K562 (cell line): Measurements from ENCODE around the gene TTC21A. TPM values are rescaled to one million over a fixed set of nuclear protein-coding genes. Genes with fewer than 3 reads are reported as not detected.

ENCODE experiments used
- ATAC-seq: fragments of 200-7000 bp; cut with Tn5 transposase; 3 replicates; pipeline ENCODE4 v1.9.1; 2020; ENCODE audit warnings: moderate library complexity
- BruUV-seq: library from RNA; stranded (reverse); fragments of 400-500 nt; replicated peaks from 2 replicates; lab custom pipeline; 2021; lab: Mats Ljungman, UMichigan
- CTCF ChIA-PET: fragments of 300-600 bp; formaldehyde crosslinking; extraction: SDS; loops from one replicate; lab custom pipeline; 2021; ENCODE audit warnings: low intra/inter-chr PET ratio; lab: Yijun Ruan, JAX
- POLR2A ChIA-PET: fragments of 300-600, 350-650 bp; sonication (Branson Sonifier 250); formaldehyde crosslinking; extraction: SDS; loops from one replicate; lab custom pipeline; 2021; ENCODE audit warnings: antibody characterized with exemption, inconsistent platforms; lab: Yijun Ruan, JAX
- DNase-seq, 4 experiments: peaks; one replicate each; pipeline versions ENCODE4 v3.0.0 to v3.0.0-alpha.2; 2011 to 2018; ENCODE audit warnings: low spot score in 3 of 4, mixed read lengths in 3 of 4; ENCODE audit errors: extremely low read depth in 1 of 4
- FAIRE-seq: peaks from 2 replicates; lab custom pipeline; 2011; peaks lifted over from hg19 to GRCh38; lab: Jason Lieb, UNC
- H2AFZ ChIP-seq: 2 replicates; pipeline ENCODE4 v1.6.0; 2011; ENCODE audit warnings: low read depth, low read length, control low read depth, inconsistent platforms
- H3K27ac ChIP-seq: fragments of 200-600 bp; 3 replicates; pipeline ENCODE4 v1.8.0; 2011; ENCODE audit warnings: low read depth, mild to moderate bottlenecking, control low read depth, inconsistent platforms, low read length, moderate library complexity, mixed read lengths; ENCODE audit errors: extremely low read depth
- H3K27me3 ChIP-seq, 2 experiments: fragments of 300-600 bp in 1 of 2; 2 replicates in 1 of 2; 3 replicates in 1 of 2; pipeline versions ENCODE4 v1.6.0 to v1.8.0; 2011; ENCODE audit warnings: inconsistent platforms in 2 of 2, low read length in 2 of 2, mild to moderate bottlenecking in 1 of 2, mixed read lengths in 1 of 2, moderate library complexity in 1 of 2; ENCODE audit not compliant: control insufficient read depth in 2 of 2, insufficient read depth in 2 of 2
- H3K36me3 ChIP-seq: fragments of 300-600 bp; 3 replicates; pipeline ENCODE4 v1.8.0; 2011; ENCODE audit warnings: mild to moderate bottlenecking, low read length, inconsistent platforms; ENCODE audit not compliant: control insufficient read depth, insufficient read depth
- H3K4me1 ChIP-seq, 2 experiments: fragments of 200-600 bp in 1 of 2; replicated peaks in 1 of 2; 2 replicates in 1 of 2; 3 replicates in 1 of 2; pipeline versions ENCODE4 v1.5.1 to v1.8.0; 2011; ENCODE audit warnings: inconsistent platforms in 2 of 2, low read length in 2 of 2, mild to moderate bottlenecking in 1 of 2, mixed read lengths in 1 of 2, moderate library complexity in 1 of 2; ENCODE audit not compliant: control insufficient read depth in 2 of 2, insufficient read depth in 2 of 2
- H3K4me2 ChIP-seq: 2 replicates; pipeline ENCODE4 v1.6.1; 2011; ENCODE audit warnings: low read length, control low read depth, inconsistent platforms, mixed read lengths; ENCODE audit not compliant: insufficient read depth
- H3K4me3 ChIP-seq: fragments of 200-600 bp; sonication (generic), shearing (Covaris generic); 2 replicates; pipeline ENCODE4 v1.5.1; 2016; ENCODE audit warnings: control low read depth, inconsistent platforms
- H3K79me2 ChIP-seq: fragments of 200-600 bp; 3 replicates; pipeline ENCODE4 v1.8.0; 2011; ENCODE audit warnings: low read length, inconsistent platforms; ENCODE audit not compliant: control insufficient read depth, insufficient read depth
- H3K9ac ChIP-seq, 2 experiments: 2 replicates each; pipeline versions ENCODE4 v1.6.0 to v1.6.1; 2011; ENCODE audit warnings: low read depth in 2 of 2, low read length in 2 of 2, control low read depth in 1 of 2, inconsistent platforms in 1 of 2, mild to moderate bottlenecking in 1 of 2, mixed read lengths in 1 of 2; ENCODE audit not compliant: insufficient read depth in 1 of 2
- H3K9me1 ChIP-seq: one replicate; pipeline ENCODE4 v1.6.0; 2011; ENCODE audit warnings: inconsistent platforms, mild to moderate bottlenecking, low read length, moderate library complexity; ENCODE audit not compliant: control insufficient read depth, insufficient read depth
- H3K9me3 ChIP-seq: replicated peaks from 2 replicates; pipeline ENCODE4 v1.5.1; 2011; ENCODE audit warnings: low read depth, low read length, inconsistent platforms; ENCODE audit not compliant: control insufficient read depth, insufficient read depth
- H4K20me1 ChIP-seq: replicated peaks from 2 replicates; pipeline ENCODE4 v1.6.1; 2011; ENCODE audit warnings: low read length, inconsistent platforms, mixed read lengths; ENCODE audit not compliant: control insufficient read depth, insufficient read depth
- KAT7 ChIP-seq: sonication (generic); formaldehyde crosslinking; IDR thresholded peaks from 2 replicates; pipeline ENCODE4 v1.8.0; 2022; ENCODE audit warnings: missing genetic modification reagents, mild to moderate bottlenecking, borderline replicate concordance
- NR2C2 ChIP-seq, 2 experiments: fragments of 200-800 bp in 1 of 2; sonication (Bioruptor generic) in 1 of 2; sonication (generic) in 1 of 2; formaldehyde crosslinking in 1 of 2; IDR thresholded peaks; 2 replicates each; pipeline versions ENCODE4 v1.6.1 to v1.8.0; 2016 to 2022; ENCODE audit warnings: mild to moderate bottlenecking in 1 of 2, missing compliant biosample characterization in 1 of 2, missing genetic modification characterization in 1 of 2, missing genetic modification reagents in 1 of 2
- PHB2 ChIP-seq: fragments of 450-650 bp; IDR thresholded peaks from 2 replicates; pipeline ENCODE4 v1.6.1; 2017; ENCODE audit warnings: low read depth
- POLR2A ChIP-seq: fragments of 450-650 bp; conservative IDR thresholded peaks from 2 replicates; pipeline ENCODE4 v1.6.1; 2016
- PTRF ChIP-seq: fragments of 450-650 bp; IDR thresholded peaks from 2 replicates; pipeline ENCODE4 v1.6.1; 2016; ENCODE audit warnings: mild to moderate bottlenecking, missing genetic modification characterization, missing compliant biosample characterization
- TAL1 ChIP-seq: fragments of 450-650 bp; IDR thresholded peaks from 2 replicates; pipeline ENCODE4 v1.6.1; 2016; ENCODE audit warnings: mild to moderate bottlenecking
- ZC3H4 ChIP-seq: sonication (generic); formaldehyde crosslinking; IDR thresholded peaks from 2 replicates; pipeline ENCODE4 v1.9.0; 2021; ENCODE audit warnings: missing genetic modification reagents, borderline replicate concordance
- ZNF197 ChIP-seq: fragments of 200-800 bp; sonication (Bioruptor generic); IDR thresholded peaks from 2 replicates; pipeline ENCODE4 v1.6.1; 2016; ENCODE audit warnings: low read depth, missing genetic modification characterization, missing compliant biosample characterization
- ZNF347 ChIP-seq: fragments of 450-650 bp; formaldehyde crosslinking; IDR thresholded peaks from 2 replicates; pipeline ENCODE4 v1.4.0; 2020; ENCODE audit warnings: low read depth, mild to moderate bottlenecking, moderate library complexity
- ZNF354B ChIP-seq: fragments of 250-450 bp; sonication (Bioruptor Pico); IDR thresholded peaks from 2 replicates; pipeline ENCODE4 v1.4.0; 2020
- ZNF445 ChIP-seq: fragments of 250-450 bp; sonication (Bioruptor Pico); IDR thresholded peaks from 2 replicates; pipeline ENCODE4 v1.4.0; 2020; ENCODE audit warnings: low read depth, mild to moderate bottlenecking, moderate library complexity
- WGBS: fragments of 100-300 bp; shearing (Covaris generic); methylation state at CpG from one replicate; pipeline ENCODE4 v1.1.6; 2016; ENCODE audit warnings: low coverage, mixed read lengths; ENCODE audit not compliant: insufficient coverage; ENCODE audit errors: missing lambda C conversion rate; 5-methylcytosine and 5-hydroxymethylcytosine counted together
- in situ Hi-C: fragments of 300-500 bp; cut with MboI; formaldehyde crosslinking; loops from 4 replicates; pipeline ENCODE4 v1.15.0; 2018; ENCODE audit warnings: inconsistent platforms, mixed read lengths
- intact Hi-C: fragments of 100-400 bp; cut with micrococcal nuclease; formaldehyde crosslinking; loops from 2 replicates; pipeline ENCODE4 v1.14.2; 2022
- polyA plus RNA-seq, 8 experiments: library from polyadenylated mRNA; depleted of rRNA in 4 of 8; stranded (reverse) in 5 of 8; unstranded in 3 of 8; fragments of >200 nt; fragmentation: Nextera tagmentation in 2 of 8; fragmentation: Illumina TruSeq in 1 of 8; extraction: Ambion mirVana in 2 of 8; extraction: Trizol in 1 of 8; gene quantifications; 2 replicates each; pipeline versions ENCODE4 v1.2.1 to v1.2.3, GENCODE V29; 2011 to 2014; ENCODE audit warnings: inconsistent platforms in 1 of 8, missing spikeins in 1 of 8
- total RNA-seq, 7 experiments: library from RNA; depleted of rRNA in 6 of 7; stranded (reverse); fragments of >200 nt in 6 of 7; fragmentation: Illumina TruSeq in 2 of 7; extraction: Trizol in 2 of 7; gene quantifications; 2 replicates each; pipeline versions ENCODE4 v1.2.1 to v1.2.3, GENCODE V29; 2011 to 2021; ENCODE audit warnings: low replicate concordance in 1 of 7
- TF ChIP-seq, protein P1 (sequence below): sonication (generic); formaldehyde crosslinking; IDR thresholded peaks from 2 replicates; pipeline ENCODE4 v1.8.1; 2023; ENCODE audit warnings: missing genetic modification reagents, mild to moderate bottlenecking, borderline replicate concordance
- TF ChIP-seq, protein P2 (sequence below): fragments of 450-650 bp; formaldehyde crosslinking; IDR thresholded peaks from 2 replicates; pipeline ENCODE4 v1.4.0; 2020; ENCODE audit warnings: mild to moderate bottlenecking, moderate library complexity

TTC21A gene
- total and polyA plus RNA-seq, 9 of the 15 experiments (the other 6 are each of a cell fraction or from before 2014, with no cell fraction given) = 0.22 to 1.4 (median 0.70) TPM

DNA sequence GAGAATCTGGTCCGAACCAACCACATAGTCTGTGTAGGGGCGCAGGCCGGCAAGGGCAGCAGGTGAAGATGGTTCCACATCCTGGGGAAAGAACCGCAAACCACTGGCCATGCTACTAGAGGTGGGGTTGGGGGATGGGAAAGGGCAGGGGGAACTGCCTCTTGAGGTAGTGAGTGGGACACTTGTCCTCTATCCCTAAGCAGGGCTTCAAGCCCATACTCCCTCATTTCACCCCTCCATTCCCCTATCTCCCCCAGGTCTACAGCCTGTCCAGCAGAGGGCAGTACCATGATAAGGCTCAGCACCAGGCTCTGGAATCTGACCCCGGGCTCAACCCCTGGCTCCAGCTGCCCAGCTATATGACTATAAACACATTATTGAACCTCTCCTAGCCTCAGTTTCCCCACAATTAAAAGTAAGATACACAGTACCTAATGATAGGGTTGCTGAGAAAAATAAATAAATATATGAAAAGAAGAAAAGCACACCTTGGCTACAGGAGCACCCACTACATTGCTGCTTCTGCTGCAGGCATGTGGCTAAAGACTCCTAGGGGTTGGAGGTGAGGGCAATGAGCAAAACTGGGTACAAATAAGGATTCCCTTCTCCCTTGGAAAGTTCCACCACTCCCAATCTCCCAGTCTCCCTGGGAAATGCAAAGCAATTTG, 6.3 kb upstream of the TTC21A start:
- Histone ChIP-seq H3K9me1 (peaks cover 4% of the 10 kb centered on the region), H3K27ac (no peak overlapping the region), H3K4me2 (no peak overlapping the region), H3K4me3 (no peak overlapping the region), H3K9ac (no peak overlapping the region), H3K9me3 (no peaks in the 10 kb centered on the region), H3K27me3 (no peaks in the 10 kb centered on the region), H3K36me3 (peaks cover 81% of the 10 kb centered on the region), H3K79me2 (peaks cover 38% of the 10 kb centered on the region), H4K20me1 (peaks cover 17% of the 10 kb centered on the region), H3K4me1 (peaks cover 10 to 23% of the 10 kb centered on the region in 2 experiments; a peak in 4 of 5 replicates), H2AFZ (no peak overlapping the region)
- in situ Hi-C loops (no loop called here), intact Hi-C loops (loop anchor here (2.0 kb wide), 1 partner anchor 188 kb away; no protein-coding TSS in a partner anchor)
- ATAC-seq = peak; percentile 83
- DNase-seq = peak; percentile 70 to 85 (median 84)
- ChIA-PET CTCF (interaction anchor here (0.6 to 1.0 kb wide), 6 partner anchors 88 to 271 kb away, joined by 3 to 6 read pairs (median 3); no protein-coding TSS in a partner anchor), POLR2A (no interaction called here)
- peak; percentile 78 for FAIRE-seq
- BruUV-seq = no TSS peak
- 92% methylated on average over 5 of the region's 5 CpGs for WGBS
- TF ChIP-seq NR2C2 (CRISPR knock-in tag; IDR thresholded peaks at IDR 0.05) (no peak), NR2C2 (tag; IDR thresholded peaks at IDR 0.05) (peak; percentile 48; the same call in 1 of the 2 replicates), PTRF (tag) (no peak), ZNF354B (CRISPR knock-in tag) (no peak), PHB2 (no peak), ZC3H4 (no peak), POLR2A (no peak), ZNF347 (CRISPR knock-in tag) (no peak), ZNF197 (CRISPR knock-in tag) (no peak), TAL1 (no peak), KAT7 (CRISPR knock-in tag) (no peak), ZNF445 (CRISPR knock-in tag) (no peak)
- TF ChIP-seq, protein P1, sequence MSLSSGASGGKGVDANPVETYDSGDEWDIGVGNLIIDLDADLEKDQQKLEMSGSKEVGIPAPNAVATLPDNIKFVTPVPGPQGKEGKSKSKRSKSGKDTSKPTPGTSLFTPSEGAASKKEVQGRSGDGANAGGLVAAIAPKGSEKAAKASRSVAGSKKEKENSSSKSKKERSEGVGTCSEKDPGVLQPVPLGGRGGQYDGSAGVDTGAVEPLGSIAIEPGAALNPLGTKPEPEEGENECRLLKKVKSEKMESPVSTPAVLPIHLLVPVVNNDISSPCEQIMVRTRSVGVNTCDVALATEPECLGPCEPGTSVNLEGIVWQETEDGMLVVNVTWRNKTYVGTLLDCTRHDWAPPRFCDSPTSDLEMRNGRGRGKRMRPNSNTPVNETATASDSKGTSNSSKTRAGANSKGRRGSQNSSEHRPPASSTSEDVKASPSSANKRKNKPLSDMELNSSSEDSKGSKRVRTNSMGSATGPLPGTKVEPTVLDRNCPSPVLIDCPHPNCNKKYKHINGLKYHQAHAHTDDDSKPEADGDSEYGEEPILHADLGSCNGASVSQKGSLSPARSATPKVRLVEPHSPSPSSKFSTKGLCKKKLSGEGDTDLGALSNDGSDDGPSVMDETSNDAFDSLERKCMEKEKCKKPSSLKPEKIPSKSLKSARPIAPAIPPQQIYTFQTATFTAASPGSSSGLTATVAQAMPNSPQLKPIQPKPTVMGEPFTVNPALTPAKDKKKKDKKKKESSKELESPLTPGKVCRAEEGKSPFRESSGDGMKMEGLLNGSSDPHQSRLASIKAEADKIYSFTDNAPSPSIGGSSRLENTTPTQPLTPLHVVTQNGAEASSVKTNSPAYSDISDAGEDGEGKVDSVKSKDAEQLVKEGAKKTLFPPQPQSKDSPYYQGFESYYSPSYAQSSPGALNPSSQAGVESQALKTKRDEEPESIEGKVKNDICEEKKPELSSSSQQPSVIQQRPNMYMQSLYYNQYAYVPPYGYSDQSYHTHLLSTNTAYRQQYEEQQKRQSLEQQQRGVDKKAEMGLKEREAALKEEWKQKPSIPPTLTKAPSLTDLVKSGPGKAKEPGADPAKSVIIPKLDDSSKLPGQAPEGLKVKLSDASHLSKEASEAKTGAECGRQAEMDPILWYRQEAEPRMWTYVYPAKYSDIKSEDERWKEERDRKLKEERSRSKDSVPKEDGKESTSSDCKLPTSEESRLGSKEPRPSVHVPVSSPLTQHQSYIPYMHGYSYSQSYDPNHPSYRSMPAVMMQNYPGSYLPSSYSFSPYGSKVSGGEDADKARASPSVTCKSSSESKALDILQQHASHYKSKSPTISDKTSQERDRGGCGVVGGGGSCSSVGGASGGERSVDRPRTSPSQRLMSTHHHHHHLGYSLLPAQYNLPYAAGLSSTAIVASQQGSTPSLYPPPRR (CRISPR knock-in tag) = no peak
- TF ChIP-seq, protein P2, sequence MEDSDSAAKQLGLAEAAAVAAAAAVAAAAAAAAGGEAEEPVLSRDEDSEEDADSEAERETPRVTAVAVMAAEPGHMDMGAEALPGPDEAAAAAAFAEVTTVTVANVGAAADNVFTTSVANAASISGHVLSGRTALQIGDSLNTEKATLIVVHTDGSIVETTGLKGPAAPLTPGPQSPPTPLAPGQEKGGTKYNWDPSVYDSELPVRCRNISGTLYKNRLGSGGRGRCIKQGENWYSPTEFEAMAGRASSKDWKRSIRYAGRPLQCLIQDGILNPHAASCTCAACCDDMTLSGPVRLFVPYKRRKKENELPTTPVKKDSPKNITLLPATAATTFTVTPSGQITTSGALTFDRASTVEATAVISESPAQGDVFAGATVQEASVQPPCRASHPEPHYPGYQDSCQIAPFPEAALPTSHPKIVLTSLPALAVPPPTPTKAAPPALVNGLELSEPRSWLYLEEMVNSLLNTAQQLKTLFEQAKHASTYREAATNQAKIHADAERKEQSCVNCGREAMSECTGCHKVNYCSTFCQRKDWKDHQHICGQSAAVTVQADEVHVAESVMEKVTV = peak; percentile 32; the same call in 1 of the 2 replicates
